Measurements from ENCODE around the gene NPHP4.

GRCh38 chr1:5857508-5858090 is 134.6 kb downstream of the NPHP4 start:
- no peak for TF ChIP-seq CTCF (optimal IDR thresholded peaks at IDR 0.05 in 1 of 3, IDR thresholded peaks at IDR 0.05 in 1 of 3, conservative IDR thresholded peaks at IDR 0.05 in 1 of 3; ENCODE audit: extremely low read depth in 1 of 3, insufficient read depth in 2 of 3, low read length in 3 of 3)
- TF ChIP-seq EZH2 (IDR thresholded peaks at IDR 0.05; ENCODE audit: low read length) = no peak
